CD4-positive, alpha-beta T cell (primary cell): ENCODE results near the gene TEX22. TPM values are rescaled to one million over a fixed set of nuclear protein-coding genes. Genes with fewer than 3 reads are reported as not detected.

Experiments
- ATAC-seq: fragments of 200-7000 bp; cut with Tn5 transposase; one replicate; pipeline ENCODE4 v1.10.0; 2022; ENCODE audit warnings: mild to moderate bottlenecking; ENCODE audit not compliant: poor library complexity
- CTCF ChIA-PET: fragments of 350-600 bp; sonication (Branson Sonifier 250); formaldehyde crosslinking; loops from one replicate; lab custom pipeline; 2021; ENCODE audit warnings: antibody characterized with exemption, inconsistent platforms; lab: Charles Lee
- POLR2A ChIA-PET: fragments of 350-600 bp; sonication (Branson Sonifier 250); formaldehyde crosslinking; loops from one replicate; lab custom pipeline; 2021; ENCODE audit warnings: antibody characterized with exemption, inconsistent platforms; lab: Charles Lee
- DNase-seq, 14 experiments: peaks; one replicate each; pipeline ENCODE4 v3.0.0-alpha.2; 2013 to 2020; ENCODE audit warnings: mixed read lengths in 2 of 14
- H3K27ac ChIP-seq, 2 donors: one replicate each; pipeline versions ENCODE4 v1.5.1 to v1.7.0; 2013; ENCODE audit warnings: low read length in 2 of 2, low read depth in 1 of 2, mild to moderate bottlenecking in 1 of 2
- H3K27me3 ChIP-seq, 2 experiments: 1 replicate in 1 of 2; 2 replicates in 1 of 2; pipeline versions ENCODE4 v1.6.1 to v1.7.0; 2013; ENCODE audit warnings: low read length in 2 of 2, control low read depth in 1 of 2, mild to moderate bottlenecking in 1 of 2, moderate library complexity in 1 of 2; ENCODE audit not compliant: insufficient read depth in 2 of 2, control insufficient read depth in 1 of 2
- H3K36me3 ChIP-seq: one replicate; pipeline ENCODE4 v1.6.1; 2013; ENCODE audit warnings: low read length, control low read depth; ENCODE audit not compliant: insufficient read depth
- H3K4me1 ChIP-seq: one replicate; pipeline ENCODE4 v1.6.1; 2013; ENCODE audit warnings: low read length, control low read depth; ENCODE audit not compliant: insufficient read depth
- H3K4me3 ChIP-seq: one replicate; pipeline ENCODE4 v1.5.1; 2013; ENCODE audit warnings: mild to moderate bottlenecking, low read length, moderate library complexity
- H3K9me3 ChIP-seq, 2 experiments: 1 replicate in 1 of 2; 2 replicates in 1 of 2; pipeline versions ENCODE4 v1.6.1 to v1.7.0; 2013; ENCODE audit warnings: low read length in 2 of 2, mild to moderate bottlenecking in 2 of 2, control low read depth in 1 of 2, moderate library complexity in 1 of 2; ENCODE audit not compliant: control insufficient read depth in 1 of 2, insufficient read depth in 1 of 2
- H3K27ac Mint-ChIP-seq: one replicate; pipeline ENCODE4 v1.8.0; 2020; ENCODE audit warnings: mixed read lengths
- H3K27me3 Mint-ChIP-seq: one replicate; pipeline ENCODE4 v1.8.0; 2021; ENCODE audit warnings: mixed read lengths
- H3K36me3 Mint-ChIP-seq: one replicate; pipeline ENCODE4 v1.8.0; 2021; ENCODE audit warnings: low read depth, mixed read lengths
- H3K4me1 Mint-ChIP-seq: one replicate; pipeline ENCODE4 v1.8.0; 2021; ENCODE audit warnings: low read depth, mixed read lengths
- H3K4me3 Mint-ChIP-seq: one replicate; pipeline ENCODE4 v1.8.0; 2020; ENCODE audit warnings: mild to moderate bottlenecking, mixed read lengths
- H3K9me3 Mint-ChIP-seq: one replicate; pipeline ENCODE4 v1.8.0; 2020; ENCODE audit warnings: mixed read lengths
- intact Hi-C, 2 experiments: fragments of 100-400 bp; cut with DNase I in 1 of 2; cut with micrococcal nuclease in 1 of 2; formaldehyde crosslinking; loops; one replicate each; pipeline versions ENCODE4 v1.15.1 to v1.9.0; 2023 to 2025; cut with DNase I, micrococcal nuclease
- total RNA-seq, 174 experiments: library from RNA in 2 of 174; stranded (reverse) in 2 of 174; gene quantifications; one replicate each; pipeline ENCODE4 v1.2.3 and lab custom pipeline; 2021 to 2026
- TF ChIP-seq, protein P1 (sequence below): fragments of 200-600 bp; IDR thresholded peaks from one replicate; pipeline ENCODE4 v1.8.0; 2022; ENCODE audit warnings: antibody characterized with exemption, mild to moderate bottlenecking

Gene TEX22
- total RNA-seq, 2 experiments from 2014 or later, result 1.3 to 2.8 TPM

DNA sequence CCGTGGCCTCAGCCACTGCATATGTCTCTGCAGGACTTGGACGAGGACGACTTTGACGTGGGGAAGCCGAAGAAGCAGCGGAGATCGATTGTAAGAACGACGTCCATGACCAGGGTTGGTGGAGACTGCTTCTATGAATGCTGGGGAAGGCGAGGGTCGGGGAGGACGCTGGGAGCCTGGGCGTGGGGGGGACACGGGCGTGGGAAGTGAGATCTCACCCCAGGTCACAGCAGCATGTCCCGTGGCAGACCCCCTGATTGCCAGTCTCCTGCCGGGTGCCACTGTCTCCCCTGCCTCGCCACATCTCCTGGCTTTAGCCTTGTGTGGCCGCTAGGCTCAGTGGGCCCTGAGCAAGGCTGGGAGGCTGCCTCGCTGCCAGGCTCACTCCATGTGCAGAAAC, 29.9 kb upstream of the TEX22 start:
- ChIA-PET POLR2A (no interaction called here), CTCF (interaction anchor here (0.9 kb wide), 1 partner anchor 122 kb away, joined by 3 read pairs; no protein-coding TSS in a partner anchor)
- H3K4me1 Mint-ChIP-seq, result peaks cover 14% of the 10 kb centered on the region
- ATAC-seq, result no peak
- no peak overlapping the region for H3K27ac ChIP-seq
- TF ChIP-seq, protein P1, sequence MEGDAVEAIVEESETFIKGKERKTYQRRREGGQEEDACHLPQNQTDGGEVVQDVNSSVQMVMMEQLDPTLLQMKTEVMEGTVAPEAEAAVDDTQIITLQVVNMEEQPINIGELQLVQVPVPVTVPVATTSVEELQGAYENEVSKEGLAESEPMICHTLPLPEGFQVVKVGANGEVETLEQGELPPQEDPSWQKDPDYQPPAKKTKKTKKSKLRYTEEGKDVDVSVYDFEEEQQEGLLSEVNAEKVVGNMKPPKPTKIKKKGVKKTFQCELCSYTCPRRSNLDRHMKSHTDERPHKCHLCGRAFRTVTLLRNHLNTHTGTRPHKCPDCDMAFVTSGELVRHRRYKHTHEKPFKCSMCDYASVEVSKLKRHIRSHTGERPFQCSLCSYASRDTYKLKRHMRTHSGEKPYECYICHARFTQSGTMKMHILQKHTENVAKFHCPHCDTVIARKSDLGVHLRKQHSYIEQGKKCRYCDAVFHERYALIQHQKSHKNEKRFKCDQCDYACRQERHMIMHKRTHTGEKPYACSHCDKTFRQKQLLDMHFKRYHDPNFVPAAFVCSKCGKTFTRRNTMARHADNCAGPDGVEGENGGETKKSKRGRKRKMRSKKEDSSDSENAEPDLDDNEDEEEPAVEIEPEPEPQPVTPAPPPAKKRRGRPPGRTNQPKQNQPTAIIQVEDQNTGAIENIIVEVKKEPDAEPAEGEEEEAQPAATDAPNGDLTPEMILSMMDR, result no peak
- DNase-seq, result no peak
- H3K27me3 ChIP-seq, result no peaks in the 10 kb centered on the region
- H3K4me3 Mint-ChIP-seq, result no peak overlapping the region
- no peak overlapping the region for H3K27ac Mint-ChIP-seq
- peaks cover 5% of the 10 kb centered on the region for H3K36me3 Mint-ChIP-seq
- H3K9me3 Mint-ChIP-seq, result no peaks in the 10 kb centered on the region
- H3K4me3 ChIP-seq, result no peak overlapping the region
- no peaks in the 10 kb centered on the region for H3K9me3 ChIP-seq
- intact Hi-C loops, result no loop called here
- H3K4me1 ChIP-seq, result peaks cover 14% of the 10 kb centered on the region
- no peaks in the 10 kb centered on the region for H3K27me3 Mint-ChIP-seq
- H3K36me3 ChIP-seq, result peaks cover 14% of the 10 kb centered on the region

DNA sequence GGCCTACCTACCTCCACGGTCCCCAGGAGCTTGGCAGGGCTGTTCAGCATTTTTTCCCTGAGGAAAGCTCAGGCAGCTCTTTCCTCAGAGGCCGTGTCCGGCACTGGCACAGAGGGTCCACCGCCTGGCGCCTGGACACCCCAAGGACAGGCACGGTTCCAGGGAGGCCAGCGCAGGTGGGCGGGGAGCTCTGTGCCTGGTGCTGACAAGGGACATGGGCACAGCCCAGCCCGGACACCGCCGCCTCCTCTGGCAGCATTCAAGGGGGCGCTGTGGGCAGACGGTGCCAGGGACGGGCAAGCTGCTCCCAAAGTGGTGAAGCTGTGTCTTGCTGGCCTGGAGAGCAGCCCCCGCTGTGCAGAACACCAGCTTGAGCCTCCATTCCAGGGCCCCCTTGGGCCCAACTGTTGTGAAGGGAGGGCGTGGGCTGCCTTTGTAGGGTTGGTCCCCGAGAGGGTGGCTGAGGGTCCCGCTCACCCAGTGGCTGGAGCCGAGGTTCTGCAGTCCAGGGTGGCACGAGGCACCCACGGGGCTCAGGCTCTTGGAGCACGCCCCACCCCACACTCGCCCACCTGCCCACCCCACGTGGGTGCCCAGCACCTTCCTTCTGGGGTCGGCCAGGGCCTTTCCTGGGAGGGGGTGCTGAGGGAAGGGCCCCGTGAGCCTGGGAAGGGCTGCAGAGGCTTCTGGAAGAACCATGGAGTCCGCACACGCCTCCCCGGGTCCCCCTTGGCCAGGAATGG, 29.3 kb upstream of the TEX22 start:
- DNase-seq, result no peak
- no peak overlapping the region for H3K4me3 Mint-ChIP-seq
- ATAC-seq, result no peak
- H3K4me1 Mint-ChIP-seq, result peaks cover 7% of the 10 kb centered on the region
- Histone ChIP-seq H3K36me3 (peaks cover 14% of the 10 kb centered on the region), H3K4me3 (no peak overlapping the region), H3K27ac (no peak overlapping the region), H3K9me3 (no peaks in the 10 kb centered on the region), H3K27me3 (no peaks in the 10 kb centered on the region), H3K4me1 (peaks cover 14% of the 10 kb centered on the region)
- ChIA-PET CTCF (interaction anchor here (0.9 kb wide), 1 partner anchor 121 kb away, joined by 3 read pairs; no protein-coding TSS in a partner anchor), POLR2A (no interaction called here)
- TF ChIP-seq, protein P1, result no peak
- H3K27me3 Mint-ChIP-seq, result no peaks in the 10 kb centered on the region
- no peaks in the 10 kb centered on the region for H3K9me3 Mint-ChIP-seq
- no peak overlapping the region for H3K27ac Mint-ChIP-seq
- intact Hi-C loops, result no loop called here
- H3K36me3 Mint-ChIP-seq, result peaks cover 5% of the 10 kb centered on the region

DNA sequence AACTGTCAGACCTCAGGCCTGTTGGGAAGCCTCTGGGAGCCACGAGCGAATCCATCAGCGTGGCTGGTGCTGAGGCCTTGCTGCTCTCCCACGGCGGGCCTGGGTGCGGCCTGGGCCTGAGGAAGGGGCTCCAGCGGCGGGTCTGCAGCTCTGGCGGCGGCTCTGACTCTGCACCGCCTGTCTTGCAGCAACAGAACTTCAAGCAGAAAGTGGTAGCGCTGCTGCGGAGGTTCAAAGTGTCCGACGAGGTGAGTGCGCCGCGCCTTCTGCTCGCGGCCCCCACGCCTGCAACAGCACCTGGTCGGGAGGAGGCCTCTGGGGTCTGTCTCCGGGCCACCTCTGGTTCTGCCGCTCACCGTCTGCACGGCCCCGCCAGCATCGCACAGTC, 28.7 kb upstream of the TEX22 start:
- Mint-ChIP-seq H3K27ac (no peak overlapping the region), H3K36me3 (peaks cover 5% of the 10 kb centered on the region), H3K4me1 (peaks cover 6% of the 10 kb centered on the region), H3K4me3 (no peak overlapping the region), H3K27me3 (no peaks in the 10 kb centered on the region), H3K9me3 (no peaks in the 10 kb centered on the region)
- intact Hi-C loops, result loop anchor here in 1 of 2 experiments (1.0 to 10.0 kb wide), 2 partner anchors 55 to 159 kb away; no protein-coding TSS in a partner anchor
- ATAC-seq (no peak), DNase-seq (no peak)
- ChIA-PET POLR2A (interaction anchor here (1.2 to 2.9 kb wide), 3 partner anchors 116 to 159 kb away, joined by 3 to 30 read pairs (median 6); no protein-coding TSS in a partner anchor), CTCF (interaction anchor here (0.9 to 2.5 kb wide), 5 partner anchors 111 to 163 kb away, joined by 3 to 40 read pairs (median 19); partner anchors contain the start of gene TEDC1)
- no peak overlapping the region for H3K4me3 ChIP-seq
- TF ChIP-seq, protein P1, result no peak
- H3K4me1 ChIP-seq, result peaks cover 11% of the 10 kb centered on the region
- H3K27ac ChIP-seq, result no peak overlapping the region
- H3K27me3 ChIP-seq, result no peaks in the 10 kb centered on the region
- peaks cover 14% of the 10 kb centered on the region for H3K36me3 ChIP-seq
- no peaks in the 10 kb centered on the region for H3K9me3 ChIP-seq
